Pancreas (tissue), 10 donors: ENCODE data around the gene TMEM167B. TPM values are rescaled to one million over a fixed set of nuclear protein-coding genes. Genes with fewer than 3 reads are reported as not detected.
A peak's percentile ranks its signal among the peaks of the same experiment; 100 is the strongest.

Experiments used
- ATAC-seq, 4 donors: fragments of 200-7000 bp; cut with Tn5 transposase; one replicate each; pipeline versions ENCODE4 v1.8.0 to v1.9.1; 2020; ENCODE audit warnings: mild to moderate bottlenecking in 4 of 4, moderate library complexity in 4 of 4
- DNase-seq, 6 donors: peaks; one replicate each; pipeline ENCODE4 v3.0.0-alpha.2; 2020
- FAIRE-seq: peaks from 2 replicates; lab custom pipeline; 2012; peaks lifted over from hg19 to GRCh38; lab: Jason Lieb, UNC
- H3K27ac ChIP-seq, 4 donors: fragments of 200-600 bp; sonication (generic); 1 replicate in 3 of 4; 2 replicates in 1 of 4; pipeline versions ENCODE4 v1.5.0 to v1.8.0; 2020
- H3K27me3 ChIP-seq, 4 donors: fragments of 200-600 bp; one replicate each; pipeline ENCODE4 v1.8.0; 2021
- H3K36me3 ChIP-seq, 3 donors: fragments of 200-600 bp; sonication (generic) in 1 of 3; one replicate each; pipeline versions ENCODE4 v1.5.0 to v1.8.0; 2020 to 2021
- H3K4me1 ChIP-seq, 3 donors: fragments of 200-600 bp; one replicate each; pipeline ENCODE4 v1.8.0; 2021
- H3K4me3 ChIP-seq, 4 donors: fragments of 200-600 bp; sonication (generic) in 2 of 4; one replicate each; pipeline versions ENCODE4 v1.5.0 to v1.8.0; 2020 to 2021
- H3K9me3 ChIP-seq, 4 donors: fragments of 200-600 bp; one replicate each; pipeline ENCODE4 v1.8.0; 2021
- WGBS, 2 donors: extraction: QIAGEN DNeasy Blood & Tissue Kit; methylation state at CpG; one replicate each; pipeline ENCODE4 v1.1.7; 2013; 5-methylcytosine and 5-hydroxymethylcytosine counted together
- intact Hi-C, 3 donors: fragments of 100-400 bp; cut with DNase I; formaldehyde crosslinking; loops; one replicate each; pipeline versions ENCODE4 v1.11.1 to v1.14.2; 2022
- polyA plus RNA-seq, 2 donors: library from polyadenylated mRNA; stranded (reverse); fragments of 200-250 nt; gene quantifications; one replicate each; pipeline ENCODE4 v1.2.3, GENCODE V29; 2013
- total RNA-seq, 6 donors: library from RNA; stranded (reverse); fragmentation: NEBNext Ultra II Directional in 4 of 6; extraction: Animal tissue kit (Norgen Biotek cat#: 25700) in 4 of 6; gene quantifications; one replicate each; pipeline versions ENCODE4 v1.2.1 to v1.2.4, GENCODE V29; 2021 to 2023
- TF ChIP-seq, protein P1 (sequence below), 4 donors: fragments of 200-600 bp; sonication (generic) in 3 of 4; IDR thresholded peaks; one replicate each; pipeline versions ENCODE4 v1.5.0 to v1.8.0; 2021; ENCODE audit warnings: antibody characterized with exemption in 4 of 4
- donor health status: healthy with polysubstance abuse.
- donor health status: DM: no; HTN: no; CAD: no; lungs with moderate emphysema.
- donor health status: DM: no; HTN: no; CAD: no.
- donor health status: control.
- donor health status: control.
- donor health status: Bipolar disorder and iron deficiency.
- donor health status: DM: yes; HTN: yes; CAD: no.
- donor health status: DM: no; HTN: no; CAD: no.
- donor health status: DM: no; HTN: no; CAD: no.
- donor health status: DM: yes; HTN: yes; CAD: no.

The TMEM167B gene
- total and polyA plus RNA-seq, 8 donors, result 6.4 to 25.7 (median 18.0) TPM

DNA sequence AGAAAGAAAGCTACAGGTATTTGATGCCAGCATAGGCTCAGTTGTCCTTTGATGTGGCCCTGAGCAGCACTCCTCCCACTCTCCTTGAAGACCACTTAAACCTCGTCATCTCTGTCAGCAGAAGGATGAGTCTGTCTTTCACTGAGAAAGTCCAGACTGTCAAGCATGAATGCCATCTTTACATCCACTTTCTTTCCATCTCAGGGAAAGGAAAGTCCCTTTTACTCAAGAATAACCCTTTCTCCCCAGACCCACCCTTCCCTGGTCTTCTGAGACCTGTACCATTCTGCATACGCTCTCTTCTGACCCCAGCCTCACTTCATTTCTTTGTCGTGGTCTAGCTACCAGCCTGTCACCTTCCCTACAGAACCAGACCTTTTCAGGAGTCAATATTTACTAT is 19.3 kb downstream of the TMEM167B start:
- intact Hi-C loops, result loop anchor here in 1 of 3 donors (10.0 kb wide), 1 partner anchor 85 kb away; no protein-coding TSS in a partner anchor
- peaks cover 0 to 10% (median 0%) of the 10 kb centered on the region in 3 donors for H3K4me1 ChIP-seq
- H3K4me3 ChIP-seq, result no peak overlapping the region
- H3K9me3 ChIP-seq, result no peaks in the 10 kb centered on the region
- no peaks in the 10 kb centered on the region for H3K36me3 ChIP-seq
- WGBS, 2 donors, result 70 to 76% methylated on average over 3 of the region's 3 CpGs
- no peak overlapping the region for H3K27ac ChIP-seq
- FAIRE-seq (no peak), DNase-seq (no peak), ATAC-seq (no peak)
- H3K27me3 ChIP-seq, result no peaks in the 10 kb centered on the region
- TF ChIP-seq, protein P1, sequence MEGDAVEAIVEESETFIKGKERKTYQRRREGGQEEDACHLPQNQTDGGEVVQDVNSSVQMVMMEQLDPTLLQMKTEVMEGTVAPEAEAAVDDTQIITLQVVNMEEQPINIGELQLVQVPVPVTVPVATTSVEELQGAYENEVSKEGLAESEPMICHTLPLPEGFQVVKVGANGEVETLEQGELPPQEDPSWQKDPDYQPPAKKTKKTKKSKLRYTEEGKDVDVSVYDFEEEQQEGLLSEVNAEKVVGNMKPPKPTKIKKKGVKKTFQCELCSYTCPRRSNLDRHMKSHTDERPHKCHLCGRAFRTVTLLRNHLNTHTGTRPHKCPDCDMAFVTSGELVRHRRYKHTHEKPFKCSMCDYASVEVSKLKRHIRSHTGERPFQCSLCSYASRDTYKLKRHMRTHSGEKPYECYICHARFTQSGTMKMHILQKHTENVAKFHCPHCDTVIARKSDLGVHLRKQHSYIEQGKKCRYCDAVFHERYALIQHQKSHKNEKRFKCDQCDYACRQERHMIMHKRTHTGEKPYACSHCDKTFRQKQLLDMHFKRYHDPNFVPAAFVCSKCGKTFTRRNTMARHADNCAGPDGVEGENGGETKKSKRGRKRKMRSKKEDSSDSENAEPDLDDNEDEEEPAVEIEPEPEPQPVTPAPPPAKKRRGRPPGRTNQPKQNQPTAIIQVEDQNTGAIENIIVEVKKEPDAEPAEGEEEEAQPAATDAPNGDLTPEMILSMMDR (IDR thresholded peaks at IDR 0.05), result no peak

- TF ChIP-seq, protein P1 (IDR thresholded peaks at IDR 0.05), result no peak
- no peaks in the 10 kb centered on the region for H3K9me3 ChIP-seq
- 73 to 77% methylated on average over 5 of the region's 5 CpGs for WGBS, 2 donors
- H3K27me3 ChIP-seq, result no peaks in the 10 kb centered on the region
- H3K27ac ChIP-seq, result no peak overlapping the region
- FAIRE-seq (no peak), ATAC-seq (no peak), DNase-seq (no peak)
- no peaks in the 10 kb centered on the region for H3K36me3 ChIP-seq
- intact Hi-C loops, result no loop called here
- H3K4me3 ChIP-seq, result no peak overlapping the region
- H3K4me1 ChIP-seq, result peaks cover 0 to 10% (median 0%) of the 10 kb centered on the region in 3 donors
These were observed 21.0 kb downstream of the TMEM167B start for GRCh38 chr1:109111386-109112055.

GRCh38 chr1:109112056-109112651 is 21.6 kb downstream of the TMEM167B start:
- intact Hi-C loops, result no loop called here
- Histone ChIP-seq H3K27ac (no peak overlapping the region), H3K4me3 (no peak overlapping the region)

GRCh38 chr1:109112652-109113285 is 22.2 kb downstream of the TMEM167B start:
- DNase-seq (peak; percentile 86 to 99 (median 93)), FAIRE-seq (no peak), ATAC-seq (peak; percentile 74 to 83 (median 76))
- 19 to 33% methylated on average over 31 of the region's 31 CpGs for WGBS, 2 donors
- Histone ChIP-seq H3K27ac (no peak overlapping the region), H3K27me3 (no peaks in the 10 kb centered on the region), H3K4me1 (peaks cover 0 to 17% (median 7%) of the 10 kb centered on the region in 3 donors), H3K36me3 (no peaks in the 10 kb centered on the region), H3K4me3 (no peak overlapping the region), H3K9me3 (no peaks in the 10 kb centered on the region)
- TF ChIP-seq, protein P1 (IDR thresholded peaks at IDR 0.05), result peak; percentile 97 to 99 (median 98)
- intact Hi-C loops, result no loop called here

More at GRCh38 chr1:109112056-109112651, 21.6 kb downstream of the TMEM167B start:
- WGBS, 2 donors, result 41 to 42% methylated on average over 10 of the region's 10 CpGs
- H3K27me3 ChIP-seq, result no peaks in the 10 kb centered on the region
- ATAC-seq (no peak), FAIRE-seq (no peak), DNase-seq (no peak)
- TF ChIP-seq, protein P1 (IDR thresholded peaks at IDR 0.05), result no peak
- H3K36me3 ChIP-seq, result no peaks in the 10 kb centered on the region
- H3K4me1 ChIP-seq, result peaks cover 0 to 11% (median 3%) of the 10 kb centered on the region in 3 donors
- H3K9me3 ChIP-seq, result no peaks in the 10 kb centered on the region
